Upper lobe of right lung (tissue), 1 donor: Measurements from ENCODE around the gene ZMYM2. TPM values are rescaled to one million over a fixed set of nuclear protein-coding genes. Genes with fewer than 3 reads are reported as not detected.

Source experiments
- ATAC-seq: fragments of 200-7000 bp; cut with Tn5 transposase; one replicate; pipeline ENCODE4 v1.9.1; 2020; ENCODE audit warnings: mild to moderate bottlenecking, moderate library complexity
- DNase-seq: peaks from one replicate; pipeline ENCODE4 v3.0.0-alpha.2; 2020
- H3K27ac ChIP-seq: fragments of 200-600 bp; one replicate; pipeline ENCODE4 v1.8.0; 2022
- H3K27me3 ChIP-seq: fragments of 200-600 bp; one replicate; pipeline ENCODE4 v1.8.0; 2022; ENCODE audit warnings: mild to moderate bottlenecking
- H3K36me3 ChIP-seq: fragments of 200-600 bp; one replicate; pipeline ENCODE4 v1.8.0; 2022
- H3K4me1 ChIP-seq: fragments of 200-600 bp; one replicate; pipeline ENCODE4 v1.8.0; 2022
- H3K4me3 ChIP-seq: fragments of 200-600 bp; one replicate; pipeline ENCODE4 v1.8.0; 2022; ENCODE audit warnings: mild to moderate bottlenecking
- H3K9me3 ChIP-seq: fragments of 200-600 bp; one replicate; pipeline ENCODE4 v1.8.0; 2022
- CTCF ChIP-seq: fragments of 200-600 bp; IDR thresholded peaks from one replicate; pipeline ENCODE4 v1.8.0; 2022; ENCODE audit warnings: antibody characterized with exemption
- intact Hi-C: fragments of 100-400 bp; cut with DNase I; formaldehyde crosslinking; loops from one replicate; pipeline ENCODE4 v1.11.0; 2022
- total RNA-seq: library from RNA; stranded (reverse); fragmentation: NEBNext Ultra II Directional; extraction: Animal tissue kit (Norgen Biotek cat#: 25700); gene quantifications from one replicate; pipeline ENCODE4 v1.2.1, GENCODE V29; 2021
- donor health status: DM: no; HTN: yes; CAD: no; lungs with severe emphysema.

The ZMYM2 gene
- total RNA-seq, 1 donor from 2014 or later: 64.3 TPM

- H3K9me3 ChIP-seq: no peaks in the 10 kb centered on the region
- no peak for DNase-seq
- H3K27ac ChIP-seq: no peak overlapping the region
- ATAC-seq: peak; percentile 43
- TF ChIP-seq CTCF: no peak
- H3K4me1 ChIP-seq: peaks cover 5% of the 10 kb centered on the region
- H3K27me3 ChIP-seq: no peaks in the 10 kb centered on the region
- H3K4me3 ChIP-seq: no peak overlapping the region
- H3K36me3 ChIP-seq: no peaks in the 10 kb centered on the region
- intact Hi-C loops: no loop called here
These were observed 155.6 kb downstream of the ZMYM2 start for GRCh38 chr13:20114066-20114610.

GRCh38 chr13:20116213-20116612 is 157.7 kb downstream of the ZMYM2 start:
- no peak overlapping the region for H3K4me3 ChIP-seq
- H3K36me3 ChIP-seq: no peaks in the 10 kb centered on the region
- ATAC-seq: no peak
- DNase-seq: no peak
- no peaks in the 10 kb centered on the region for H3K27me3 ChIP-seq
- no peak for TF ChIP-seq CTCF
- H3K27ac ChIP-seq: no peak overlapping the region
- intact Hi-C loops: no loop called here
- H3K9me3 ChIP-seq: no peaks in the 10 kb centered on the region
- H3K4me1 ChIP-seq: peaks cover 5% of the 10 kb centered on the region

GRCh38 chr13:20118268-20119140 is 160.0 kb downstream of the ZMYM2 start:
- no peaks in the 10 kb centered on the region for H3K36me3 ChIP-seq
- intact Hi-C loops: no loop called here
- peaks cover 5% of the 10 kb centered on the region for H3K4me1 ChIP-seq
- H3K27me3 ChIP-seq: no peaks in the 10 kb centered on the region
- H3K27ac ChIP-seq: peak overlapping the region; percentile 78
- no peak for TF ChIP-seq CTCF
- ATAC-seq: peak; percentile 89
- peak; percentile 91 for DNase-seq
- peak overlapping the region; percentile 68 for H3K4me3 ChIP-seq
- no peaks in the 10 kb centered on the region for H3K9me3 ChIP-seq

GRCh38 chr13:20119960-20120359 is 161.4 kb downstream of the ZMYM2 start:
- H3K4me1 ChIP-seq: peaks cover 5% of the 10 kb centered on the region
- no peaks in the 10 kb centered on the region for H3K27me3 ChIP-seq
- DNase-seq (no peak), ATAC-seq (no peak)
- no peaks in the 10 kb centered on the region for H3K9me3 ChIP-seq
- intact Hi-C loops: no loop called here
- H3K4me3 ChIP-seq: no peak overlapping the region
- H3K27ac ChIP-seq: no peak overlapping the region
- TF ChIP-seq CTCF: no peak
- H3K36me3 ChIP-seq: no peaks in the 10 kb centered on the region

GRCh38 chr13:20121159-20121525 is 162.6 kb downstream of the ZMYM2 start:
- DNase-seq: no peak
- peak overlapping the region; percentile 29 for H3K4me3 ChIP-seq

More at GRCh38 chr13:20121159-20121525, 162.6 kb downstream of the ZMYM2 start:
- intact Hi-C loops: no loop called here
- TF ChIP-seq CTCF: no peak
- H3K36me3 ChIP-seq: no peaks in the 10 kb centered on the region
- no peak for ATAC-seq
- no peak overlapping the region for H3K27ac ChIP-seq
- H3K4me1 ChIP-seq: peaks cover 5% of the 10 kb centered on the region
- no peaks in the 10 kb centered on the region for H3K27me3 ChIP-seq
- no peaks in the 10 kb centered on the region for H3K9me3 ChIP-seq
